ENCODE data around the gene BEAN1.

The BEAN1 gene

GRCh38 chr16:66397736-66398433 is 29.2 kb upstream of the BEAN1 start:
- no peak for DNase-seq (ENCODE audit: low read depth)
- no peak for TF ChIP-seq CTCF (conservative IDR thresholded peaks at IDR 0.05; ENCODE audit: low read length)
- H3K4me3 ChIP-seq (ENCODE audit: low read length): no peak overlapping the region

- DNase-seq (ENCODE audit: low read depth): peak; percentile 9
- H3K4me3 ChIP-seq (ENCODE audit: low read length): no peak overlapping the region
- TF ChIP-seq CTCF (conservative IDR thresholded peaks at IDR 0.05; ENCODE audit: low read length): no peak
Observed at GRCh38 chr16:66399031-66399430, 28.1 kb upstream of the BEAN1 start.

GRCh38 chr16:66399930-66400329 is 27.2 kb upstream of the BEAN1 start:
- H3K4me3 ChIP-seq (ENCODE audit: low read length): no peak overlapping the region
- DNase-seq (ENCODE audit: low read depth): no peak
- TF ChIP-seq CTCF (conservative IDR thresholded peaks at IDR 0.05; ENCODE audit: low read length): no peak

GRCh38 chr16:66400503-66401380 is 26.4 kb upstream of the BEAN1 start:
- no peak for TF ChIP-seq CTCF (conservative IDR thresholded peaks at IDR 0.05; ENCODE audit: low read length)

GRCh38 chr16:66401610-66402009 is 25.5 kb upstream of the BEAN1 start:
- H3K4me3 ChIP-seq (ENCODE audit: low read length): no peak overlapping the region
- no peak for DNase-seq (ENCODE audit: low read depth)
- no peak for TF ChIP-seq CTCF (conservative IDR thresholded peaks at IDR 0.05; ENCODE audit: low read length)

More at GRCh38 chr16:66400503-66401380, 26.4 kb upstream of the BEAN1 start:
- no peak for DNase-seq (ENCODE audit: low read depth)
- no peak overlapping the region for H3K4me3 ChIP-seq (ENCODE audit: low read length)

GRCh38 chr16:66402166-66402565 is 24.9 kb upstream of the BEAN1 start:
- TF ChIP-seq CTCF (conservative IDR thresholded peaks at IDR 0.05; ENCODE audit: low read length): no peak
- H3K4me3 ChIP-seq (ENCODE audit: low read length): no peak overlapping the region
- no peak for DNase-seq (ENCODE audit: low read depth)
